DOHH2 (cell line): ENCODE measurements around the gene TECR.

Experiments
- H3F3A ChIP-seq: fragments of 200-600 bp; sonication (generic), shearing (Covaris generic); 2 replicates; pipeline ENCODE4 v1.6.0; 2016; ENCODE audit warnings: antibody characterized with exemption, mild to moderate bottlenecking; ENCODE audit not compliant: control insufficient read depth, insufficient read depth
- H3K27ac ChIP-seq: fragments of 200-600 bp; sonication (generic); 2 replicates; pipeline ENCODE4 v1.5.1; 2014; ENCODE audit warnings: low read depth, mild to moderate bottlenecking, low read length, moderate library complexity
- H3K27me3 ChIP-seq: fragments of 200-600 bp; sonication (generic); 2 replicates; pipeline ENCODE4 v1.6.1; 2014; ENCODE audit warnings: mild to moderate bottlenecking, low read length, mixed read lengths; ENCODE audit not compliant: control insufficient read depth
- H3K36me3 ChIP-seq: fragments of 200-600 bp; sonication (generic); 2 replicates; pipeline ENCODE4 v1.6.1; 2014; ENCODE audit warnings: mild to moderate bottlenecking, low read length, moderate library complexity, mixed read lengths; ENCODE audit not compliant: control insufficient read depth
- H3K4me1 ChIP-seq: fragments of 200-600 bp; sonication (generic); 2 replicates; pipeline ENCODE4 v1.6.1; 2014; ENCODE audit warnings: mild to moderate bottlenecking, low read length, mixed read lengths; ENCODE audit not compliant: control insufficient read depth
- H3K4me2 ChIP-seq: fragments of 200-600 bp; sonication (generic); 2 replicates; pipeline ENCODE4 v1.6.0; 2014; ENCODE audit warnings: mild to moderate bottlenecking, low read length, moderate library complexity
- H3K4me3 ChIP-seq: fragments of 200-600 bp; sonication (generic); 2 replicates; pipeline ENCODE4 v1.5.1; 2014; ENCODE audit warnings: mild to moderate bottlenecking, low read length, mixed read lengths
- H3K79me2 ChIP-seq: fragments of 200-600 bp; sonication (generic); 2 replicates; pipeline ENCODE4 v1.6.1; 2014; ENCODE audit warnings: mild to moderate bottlenecking, low read length, mixed read lengths; ENCODE audit not compliant: control insufficient read depth
- H3K9me2 ChIP-seq: fragments of 200-600 bp; sonication (generic); replicated peaks from 2 replicates; pipeline ENCODE4 v1.6.1; 2014; ENCODE audit warnings: mild to moderate bottlenecking, low read length, mixed read lengths; ENCODE audit not compliant: control insufficient read depth
- H3K9me3 ChIP-seq: fragments of 200-600 bp; sonication (generic); 2 replicates; pipeline ENCODE4 v1.6.1; 2014; ENCODE audit warnings: antibody characterized with exemption, low read length, mixed read lengths; ENCODE audit not compliant: control insufficient read depth, insufficient read depth
- H4K20me1 ChIP-seq: fragments of 200-600 bp; sonication (generic); 2 replicates; pipeline ENCODE4 v1.6.0; 2014; ENCODE audit warnings: low read depth, mild to moderate bottlenecking, antibody characterized with exemption, low read length, moderate library complexity; ENCODE audit not compliant: control insufficient read depth, insufficient read depth
- EZH2phosphoT487 ChIP-seq: fragments of 200-600 bp; sonication (generic); IDR thresholded peaks from 2 replicates; pipeline ENCODE4 v1.6.1; 2017; ENCODE audit warnings: borderline replicate concordance, mild to moderate bottlenecking, antibody characterized with exemption, low read length, moderate library complexity, mixed read lengths
- TF ChIP-seq, protein P1 (sequence below): fragments of 200-600 bp; sonication (generic); IDR thresholded peaks from one replicate; pipeline ENCODE4 v1.5.1; 2014; ENCODE audit warnings: antibody characterized with exemption, mild to moderate bottlenecking, low read depth, low read length; ENCODE audit not compliant: poor library complexity, severe bottlenecking

Gene TECR

GRCh38 chr19:14576363-14576762, 47.0 kb downstream of the TECR start:
- H3K27me3 ChIP-seq: no peaks in the 10 kb centered on the region
- peaks cover 44% of the 10 kb centered on the region for H3F3A ChIP-seq
- TF ChIP-seq, protein P1, sequence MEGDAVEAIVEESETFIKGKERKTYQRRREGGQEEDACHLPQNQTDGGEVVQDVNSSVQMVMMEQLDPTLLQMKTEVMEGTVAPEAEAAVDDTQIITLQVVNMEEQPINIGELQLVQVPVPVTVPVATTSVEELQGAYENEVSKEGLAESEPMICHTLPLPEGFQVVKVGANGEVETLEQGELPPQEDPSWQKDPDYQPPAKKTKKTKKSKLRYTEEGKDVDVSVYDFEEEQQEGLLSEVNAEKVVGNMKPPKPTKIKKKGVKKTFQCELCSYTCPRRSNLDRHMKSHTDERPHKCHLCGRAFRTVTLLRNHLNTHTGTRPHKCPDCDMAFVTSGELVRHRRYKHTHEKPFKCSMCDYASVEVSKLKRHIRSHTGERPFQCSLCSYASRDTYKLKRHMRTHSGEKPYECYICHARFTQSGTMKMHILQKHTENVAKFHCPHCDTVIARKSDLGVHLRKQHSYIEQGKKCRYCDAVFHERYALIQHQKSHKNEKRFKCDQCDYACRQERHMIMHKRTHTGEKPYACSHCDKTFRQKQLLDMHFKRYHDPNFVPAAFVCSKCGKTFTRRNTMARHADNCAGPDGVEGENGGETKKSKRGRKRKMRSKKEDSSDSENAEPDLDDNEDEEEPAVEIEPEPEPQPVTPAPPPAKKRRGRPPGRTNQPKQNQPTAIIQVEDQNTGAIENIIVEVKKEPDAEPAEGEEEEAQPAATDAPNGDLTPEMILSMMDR: no peak
- no peak for TF ChIP-seq EZH2phosphoT487
- peak overlapping the region; percentile 13; the same call in 1 of the 2 replicates for H3K4me3 ChIP-seq
- peaks cover 76% of the 10 kb centered on the region for H3K4me1 ChIP-seq
- no peaks in the 10 kb centered on the region for H3K36me3 ChIP-seq
- peak overlapping the region; percentile 66 for H3K27ac ChIP-seq
- no peaks in the 10 kb centered on the region for H4K20me1 ChIP-seq
- H3K9me3 ChIP-seq: no peaks in the 10 kb centered on the region
- H3K4me2 ChIP-seq: peak overlapping the region; percentile 35
- peaks cover 5% of the 10 kb centered on the region for H3K79me2 ChIP-seq
- H3K9me2 ChIP-seq: no peaks in the 10 kb centered on the region

- no peaks in the 10 kb centered on the region for H3K9me3 ChIP-seq
- H3K4me3 ChIP-seq: peak overlapping the region; percentile 17
- no peaks in the 10 kb centered on the region for H3K36me3 ChIP-seq
- H3K9me2 ChIP-seq: no peaks in the 10 kb centered on the region
- no peaks in the 10 kb centered on the region for H3K27me3 ChIP-seq
- peak overlapping the region; percentile 47 for H3K4me2 ChIP-seq
- peaks cover 80% of the 10 kb centered on the region for H3K4me1 ChIP-seq
- peak overlapping the region; percentile 66 for H3K27ac ChIP-seq
- H4K20me1 ChIP-seq: no peaks in the 10 kb centered on the region
- TF ChIP-seq, protein P1: no peak
- TF ChIP-seq EZH2phosphoT487: no peak
- H3K79me2 ChIP-seq: no peaks in the 10 kb centered on the region
- peaks cover 44% of the 10 kb centered on the region for H3F3A ChIP-seq
These were observed 47.9 kb downstream of the TECR start for GRCh38 chr19:14577264-14577663.

GRCh38 chr19:14577885-14578427, 48.6 kb downstream of the TECR start:
- no peaks in the 10 kb centered on the region for H3K27me3 ChIP-seq
- H3K27ac ChIP-seq: peak overlapping the region; percentile 66
- H3K4me2 ChIP-seq: peak overlapping the region; percentile 47

More at GRCh38 chr19:14577885-14578427, 48.6 kb downstream of the TECR start:
- TF ChIP-seq EZH2phosphoT487: no peak
- TF ChIP-seq, protein P1: peak; percentile 28
- Histone ChIP-seq H3K9me2 (no peaks in the 10 kb centered on the region), H4K20me1 (no peaks in the 10 kb centered on the region), H3K79me2 (peaks cover under 1% of the 10 kb centered on the region), H3K36me3 (no peaks in the 10 kb centered on the region), H3K4me1 (peaks cover 84% of the 10 kb centered on the region), H3K4me3 (peak overlapping the region; percentile 17), H3F3A (peaks cover 43% of the 10 kb centered on the region), H3K9me3 (no peaks in the 10 kb centered on the region)
